ENCODE results near the gene GARIN5B.

Gene GARIN5B

DNA sequence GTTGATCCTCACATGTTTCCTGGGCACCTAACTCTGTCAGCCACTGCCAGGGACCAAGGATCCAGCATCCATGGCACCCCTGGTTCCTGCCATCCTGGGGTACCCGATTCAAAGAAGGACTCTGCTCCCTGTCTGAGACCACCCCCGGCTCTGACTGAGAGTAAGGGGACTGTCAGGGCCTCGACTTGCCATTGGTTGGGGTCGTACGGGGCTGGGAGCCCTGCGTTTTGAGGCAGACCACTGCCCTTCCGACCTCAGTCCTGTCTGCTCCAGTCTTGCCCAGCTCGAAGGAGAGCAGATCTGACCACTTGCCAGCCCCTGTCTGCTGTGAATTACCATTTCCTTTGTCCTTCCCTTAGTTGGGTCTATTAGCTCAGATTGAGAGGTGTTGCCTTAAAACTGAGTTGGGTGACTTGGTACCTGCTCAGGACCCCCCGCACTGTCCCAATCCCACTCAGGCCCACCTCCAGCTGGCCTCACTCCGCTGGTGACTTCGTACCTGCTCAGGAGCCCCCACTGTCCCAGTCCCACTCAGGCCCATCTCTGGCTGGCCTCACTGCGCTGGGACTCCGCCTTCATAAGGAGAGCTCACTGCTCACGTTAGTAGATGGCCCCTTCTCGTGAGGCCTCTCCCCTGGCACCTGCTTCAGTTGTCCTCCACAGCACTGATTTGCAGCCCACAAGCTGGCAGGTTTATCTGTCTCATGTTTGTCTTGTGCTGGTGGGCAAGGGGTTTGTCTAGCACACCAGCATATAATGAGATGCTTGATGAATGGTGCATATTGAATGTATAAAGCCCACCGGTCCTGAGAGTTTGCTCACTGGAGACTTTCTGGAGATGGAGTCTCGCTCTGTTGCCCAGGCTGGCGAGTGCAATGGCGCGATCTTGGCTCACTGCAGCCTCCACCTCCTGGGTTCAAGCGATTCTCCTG is 26.6 kb upstream of the GARIN5B start:
- no peak for DNase-seq (ENCODE audit: low read depth)

DNA sequence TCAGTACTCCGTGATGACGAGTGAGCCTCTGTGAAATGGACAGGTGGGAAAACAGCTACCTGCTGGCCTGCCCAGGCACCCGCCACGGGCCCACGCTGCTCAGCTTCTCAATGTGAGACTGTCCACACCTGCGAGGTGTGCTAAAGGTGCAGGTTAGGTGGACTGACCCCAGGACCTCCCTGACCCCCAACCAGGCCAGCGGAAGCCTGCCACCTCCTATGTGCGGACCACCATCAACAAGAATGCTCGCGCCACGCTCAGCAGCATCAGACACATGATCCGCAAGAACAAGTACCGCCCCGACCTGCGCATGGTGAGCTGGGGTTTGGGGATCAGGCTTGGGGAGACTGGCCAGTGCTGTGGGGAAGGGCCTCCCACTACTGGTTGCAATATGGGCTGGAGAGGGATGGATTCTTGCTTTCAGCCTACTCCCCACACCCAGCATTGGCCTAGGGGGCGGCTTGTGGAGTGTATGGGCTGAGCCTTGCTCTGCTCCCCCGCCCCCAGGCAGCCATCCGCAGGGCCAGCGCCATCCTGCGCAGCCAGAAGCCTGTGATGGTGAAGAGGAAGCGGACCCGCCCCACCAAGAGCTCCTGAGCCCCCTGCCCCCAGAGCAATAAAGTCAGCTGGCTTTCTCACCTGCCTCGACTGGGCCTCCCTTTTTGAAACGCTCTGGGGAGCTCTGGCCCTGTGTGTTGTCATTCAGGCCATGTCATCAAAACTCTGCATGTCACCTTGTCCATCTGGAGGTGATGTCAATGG is 24.9 kb upstream of the GARIN5B start:
- no peak for DNase-seq (ENCODE audit: low read depth)

DNA sequence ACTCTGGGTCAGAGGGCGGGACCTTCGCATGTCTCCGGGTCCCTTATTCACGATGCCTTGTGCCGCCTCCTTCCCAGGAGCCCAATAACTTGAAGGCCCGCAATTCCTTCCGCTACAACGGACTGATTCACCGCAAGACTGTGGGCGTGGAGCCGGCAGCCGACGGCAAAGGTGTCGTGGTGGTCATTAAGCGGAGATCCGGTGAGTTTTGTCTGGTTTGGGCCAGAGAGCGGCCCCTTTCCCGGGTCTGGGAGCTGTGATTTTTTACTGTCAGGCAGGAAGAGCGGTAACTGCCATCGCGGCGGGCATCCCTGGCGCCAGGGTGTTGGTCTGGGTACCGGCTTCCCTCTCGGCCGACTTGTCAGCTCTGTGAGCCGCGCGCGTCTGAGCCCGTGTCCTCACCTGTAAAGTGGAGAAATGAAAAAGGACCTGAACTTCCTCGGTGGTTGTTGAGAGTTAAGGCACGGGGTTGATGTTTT is 23.5 kb upstream of the GARIN5B start:
- no peak for DNase-seq (ENCODE audit: low read depth)

DNA sequence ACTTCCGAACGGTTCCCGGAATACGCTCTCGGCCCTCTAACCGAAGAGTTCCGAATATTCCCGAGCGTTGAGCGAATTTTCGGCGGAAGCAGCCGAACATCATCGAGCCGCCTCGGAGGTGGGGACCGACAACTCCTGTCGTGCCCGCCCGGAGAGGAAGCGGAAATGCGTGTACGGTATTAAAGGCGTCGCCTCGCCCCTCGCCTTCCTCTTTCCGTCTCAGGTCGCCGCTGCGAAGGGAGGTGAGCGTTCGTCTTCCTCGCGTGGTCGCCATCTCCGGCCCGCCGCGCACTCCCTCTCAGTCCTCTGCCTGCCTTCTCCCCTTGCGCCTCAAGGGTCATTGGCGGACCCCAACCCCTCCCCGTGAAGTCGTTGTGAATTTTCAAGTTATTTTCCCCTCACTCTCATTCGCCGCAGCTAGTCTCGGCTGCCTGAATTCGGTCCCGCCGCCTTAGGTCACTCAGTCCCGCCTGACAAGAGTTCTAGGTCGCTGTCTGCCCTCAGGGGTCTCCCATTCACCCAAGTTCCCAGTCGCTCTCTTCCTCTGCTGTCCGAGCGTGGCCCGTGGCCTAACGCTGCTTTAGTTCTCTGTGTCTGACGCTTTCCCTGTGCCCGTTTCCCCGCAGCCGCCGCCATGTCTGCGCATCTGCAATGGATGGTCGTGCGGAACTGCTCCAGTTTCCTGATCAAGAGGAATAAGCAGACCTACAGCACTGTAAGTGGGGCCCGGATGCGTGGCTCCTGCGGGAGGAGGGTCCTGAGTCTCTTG is 22.8 kb upstream of the GARIN5B start, which contains the start of gene RPL28:
TSS of gene RPL28 (plus strand) at position 209 of the 769 bp plus-strand sequence. CDS start at position 635, 426 bp downstream.
- DNase-seq (ENCODE audit: low read depth) = peak; percentile 95

DNA sequence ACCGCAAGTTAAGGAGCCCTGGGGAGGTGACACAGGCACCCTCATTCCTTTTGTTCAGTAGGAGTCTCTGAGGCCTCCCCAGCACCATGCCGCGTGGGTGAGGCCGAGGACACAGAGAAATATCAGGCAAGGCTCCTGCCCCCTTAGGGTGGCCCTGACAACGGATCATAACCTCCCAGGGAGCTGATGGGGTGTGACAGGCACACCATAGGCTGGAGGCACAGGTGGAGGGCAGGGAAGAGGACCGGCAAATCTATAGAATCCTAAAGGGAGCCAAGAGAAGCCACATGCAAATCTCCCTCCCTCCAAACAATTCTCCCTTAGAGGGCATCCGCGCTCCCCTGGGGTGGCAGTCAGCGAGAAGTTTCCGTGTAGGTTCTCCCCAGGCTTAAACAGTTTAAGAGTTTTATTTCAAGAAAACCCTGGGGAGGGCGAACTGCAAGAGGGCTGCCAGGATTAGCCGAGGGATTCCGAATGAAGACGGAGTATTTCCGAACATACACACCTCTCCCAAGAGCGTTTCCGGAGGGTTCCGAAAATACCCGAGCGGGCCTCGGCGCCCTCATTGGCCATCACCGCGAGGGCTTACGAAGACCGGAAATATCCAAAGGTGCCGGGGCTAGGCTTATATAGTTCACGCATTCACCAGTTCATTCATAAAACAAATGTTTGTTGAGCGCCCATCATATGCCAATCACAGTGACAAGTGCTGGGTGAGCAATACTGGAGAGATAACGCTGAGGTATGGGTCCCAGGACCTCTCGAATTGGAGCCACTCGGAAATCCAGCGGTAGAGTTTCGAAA is 22.1 kb upstream of the GARIN5B start:
- DNase-seq (ENCODE audit: low read depth) = peak; percentile 88

DNA sequence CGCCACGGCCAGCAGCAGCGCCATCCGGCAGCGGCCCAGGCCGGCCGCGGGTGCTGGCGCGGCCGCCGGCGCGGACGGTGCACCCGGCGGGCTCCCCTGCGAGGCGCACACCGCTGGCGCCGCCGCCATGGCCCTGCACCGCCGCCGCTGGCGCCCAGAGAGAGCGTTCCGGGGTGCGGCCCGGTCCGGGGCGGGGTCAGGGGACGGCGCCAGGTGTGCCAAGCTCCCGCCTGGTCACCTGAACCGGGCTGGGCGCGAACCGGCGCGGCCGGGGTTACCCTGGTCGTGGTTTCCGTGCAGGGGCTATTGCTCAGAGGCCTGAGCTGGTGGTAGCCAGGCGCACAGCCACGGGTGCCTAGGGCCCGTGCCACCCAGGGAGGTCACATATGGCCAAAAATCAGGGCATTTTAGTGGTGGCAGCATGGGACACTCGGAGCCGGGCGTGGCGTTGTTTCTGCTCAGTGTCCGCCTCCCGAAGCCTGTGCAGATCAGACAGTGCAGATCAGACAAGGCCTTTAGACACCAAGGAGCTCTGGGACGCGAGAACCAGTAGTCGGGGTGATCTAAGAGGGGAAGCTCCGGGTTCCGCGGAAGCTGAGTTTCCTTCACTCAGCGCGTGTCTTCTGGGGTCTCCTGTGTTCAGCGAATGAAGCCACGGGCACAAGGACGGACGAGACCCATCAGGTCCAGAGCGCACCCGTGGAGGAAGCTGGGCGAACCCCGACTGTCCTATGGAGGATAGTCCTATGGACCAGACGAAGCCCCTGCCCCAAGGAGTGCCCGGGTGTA is 21.3 kb upstream of the GARIN5B start, which contains the start of gene TMEM238:
TSS of gene TMEM238 (minus strand) at position 162 of the 789 bp plus-strand sequence. CDS start at position 129, 33 bp downstream.
- DNase-seq (ENCODE audit: low read depth) = no peak

DNA sequence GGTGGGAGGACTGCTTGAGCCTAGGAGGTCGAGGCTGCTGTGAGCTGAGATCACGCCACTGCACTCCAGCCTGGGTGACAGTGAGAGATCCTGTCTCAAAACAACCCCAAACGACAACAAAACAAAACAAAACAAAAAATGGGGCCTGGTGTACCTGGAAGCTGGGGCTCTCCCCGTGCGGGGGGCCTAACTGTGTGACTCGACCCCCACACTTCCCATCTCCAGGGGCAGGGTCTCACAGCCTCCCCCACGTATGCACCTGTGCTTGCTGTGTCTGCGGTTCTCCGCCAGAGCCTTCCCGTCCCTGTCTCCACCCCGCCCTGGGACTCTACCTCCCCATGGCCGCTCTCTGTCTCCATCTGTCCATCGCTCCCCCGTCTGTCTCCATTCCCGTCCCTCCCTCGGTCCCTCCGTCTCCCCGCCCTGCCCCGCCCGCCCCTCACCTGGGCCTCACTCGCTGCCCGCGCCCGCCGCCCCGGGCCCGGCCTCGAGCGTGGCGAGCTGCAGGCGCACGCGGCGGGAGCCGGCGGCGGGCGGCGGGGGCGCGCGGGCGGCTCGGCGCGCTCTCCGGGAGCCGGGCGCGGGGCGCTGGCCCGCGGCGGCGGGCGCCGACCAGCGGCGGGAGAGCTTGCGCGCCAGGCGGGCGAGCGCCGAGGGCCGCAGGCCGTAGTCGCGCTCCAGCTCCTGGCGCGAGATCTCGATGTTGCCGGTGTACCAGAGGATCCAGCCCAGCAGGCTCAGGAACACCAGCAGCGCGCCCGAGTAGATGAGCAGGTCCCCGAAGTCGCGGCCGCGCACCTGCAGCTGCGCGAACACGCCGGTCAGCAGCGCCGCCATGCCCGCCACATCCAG is 20.4 kb upstream of the GARIN5B start:
- no peak for DNase-seq (ENCODE audit: low read depth)

DNA sequence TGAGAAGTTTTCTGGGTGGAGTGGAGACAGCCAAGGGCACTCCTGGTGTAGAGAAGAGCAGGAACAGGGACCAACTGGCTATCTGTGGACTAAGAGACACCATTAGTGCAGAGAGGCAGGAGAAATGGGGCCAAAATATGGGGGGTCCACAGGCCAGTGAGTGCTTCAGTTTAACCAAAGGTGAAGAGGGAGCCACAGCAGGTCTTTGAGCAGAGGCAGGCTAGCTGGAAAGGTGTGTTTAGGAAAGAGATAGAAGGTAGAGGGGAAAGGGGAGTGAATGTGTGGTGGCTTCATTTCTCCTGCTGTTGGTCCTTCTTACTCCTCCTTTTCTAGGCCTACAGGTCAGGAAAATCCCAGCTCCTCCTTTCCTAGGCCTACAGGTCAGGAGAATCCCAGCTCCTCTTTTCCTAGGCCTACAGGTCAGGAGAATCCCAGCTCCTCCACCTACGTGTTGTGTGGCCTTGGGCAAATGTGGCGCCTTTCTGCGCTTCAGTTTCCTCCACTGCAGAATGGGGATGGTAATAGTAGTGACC is 19.5 kb upstream of the GARIN5B start:
- no peak for DNase-seq (ENCODE audit: low read depth)

DNA sequence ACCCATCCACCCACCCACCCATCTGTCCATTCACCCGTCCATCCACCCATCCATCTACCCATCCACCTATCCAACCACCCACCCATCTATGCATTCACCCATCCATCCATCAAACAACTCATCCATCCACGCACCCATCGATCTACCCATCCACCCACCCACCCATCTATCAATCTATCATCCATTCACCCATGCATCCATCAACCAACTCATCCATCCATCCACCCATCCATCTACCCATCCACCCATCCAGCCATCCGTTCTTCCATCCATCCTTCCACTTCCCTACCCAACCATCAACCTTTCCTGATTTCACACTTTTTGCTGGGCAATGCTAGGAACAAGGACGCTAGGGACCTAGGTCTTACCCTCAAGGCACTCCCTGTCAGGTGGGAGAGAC is 19.0 kb upstream of the GARIN5B start:
- no peak for DNase-seq (ENCODE audit: low read depth)

DNA sequence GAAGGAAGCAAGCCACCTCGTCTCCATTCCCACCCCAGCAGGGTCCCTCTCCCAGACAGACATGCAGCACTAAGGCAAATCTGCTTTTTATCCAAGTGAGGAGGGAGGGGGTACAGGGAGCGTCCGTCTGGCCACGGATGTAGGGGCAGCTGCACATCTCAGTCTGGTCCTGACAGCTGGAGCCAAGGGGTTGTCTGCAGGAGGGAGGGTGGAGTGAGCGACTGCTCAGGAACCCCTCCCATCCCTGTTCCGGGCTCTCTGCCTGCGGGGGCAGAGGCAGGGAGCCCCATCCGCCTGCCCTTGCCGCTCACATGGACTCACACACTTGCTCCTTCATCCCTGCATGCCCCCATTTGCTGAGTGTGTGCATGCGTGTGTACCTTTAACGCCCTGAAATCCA is 16.1 kb upstream of the GARIN5B start:
- DNase-seq (ENCODE audit: low read depth) = no peak

DNA sequence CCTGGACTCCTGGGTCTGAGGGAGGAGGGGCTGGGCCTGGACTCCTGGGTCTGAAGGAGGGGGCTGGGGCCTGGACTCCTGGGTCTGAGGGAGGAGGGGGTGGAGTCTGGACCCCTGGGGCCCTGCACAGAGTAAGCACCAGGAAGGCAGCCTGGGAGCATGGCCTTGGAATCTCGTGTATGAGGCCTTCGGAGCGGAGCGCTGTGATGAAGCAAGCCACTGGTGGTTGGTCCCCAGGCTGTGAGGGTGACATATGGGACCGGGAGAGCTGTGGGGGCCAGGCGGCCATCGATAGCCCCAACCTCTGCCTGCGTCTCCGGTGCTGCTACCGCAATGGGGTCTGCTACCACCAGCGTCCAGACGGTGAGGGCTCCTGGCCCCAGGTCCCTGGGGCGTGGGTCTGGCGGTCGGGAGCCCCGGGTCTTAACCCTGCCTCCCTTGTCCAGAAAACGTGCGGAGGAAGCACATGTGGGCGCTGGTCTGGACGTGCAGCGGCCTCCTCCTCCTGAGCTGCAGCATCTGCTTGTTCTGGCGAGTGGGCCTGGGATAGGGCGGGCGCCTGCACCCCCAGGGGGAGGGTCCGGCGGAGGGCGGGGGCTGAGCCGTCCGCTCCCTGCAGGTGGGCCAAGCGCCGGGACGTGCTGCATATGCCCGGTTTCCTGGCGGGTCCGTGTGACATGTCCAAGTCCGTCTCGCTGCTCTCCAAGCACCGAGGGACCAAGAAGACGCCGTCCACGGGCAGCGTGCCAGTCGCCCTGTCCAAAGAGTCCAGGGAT is 14.5 kb upstream of the GARIN5B start:
- DNase-seq (ENCODE audit: low read depth) = no peak

DNA sequence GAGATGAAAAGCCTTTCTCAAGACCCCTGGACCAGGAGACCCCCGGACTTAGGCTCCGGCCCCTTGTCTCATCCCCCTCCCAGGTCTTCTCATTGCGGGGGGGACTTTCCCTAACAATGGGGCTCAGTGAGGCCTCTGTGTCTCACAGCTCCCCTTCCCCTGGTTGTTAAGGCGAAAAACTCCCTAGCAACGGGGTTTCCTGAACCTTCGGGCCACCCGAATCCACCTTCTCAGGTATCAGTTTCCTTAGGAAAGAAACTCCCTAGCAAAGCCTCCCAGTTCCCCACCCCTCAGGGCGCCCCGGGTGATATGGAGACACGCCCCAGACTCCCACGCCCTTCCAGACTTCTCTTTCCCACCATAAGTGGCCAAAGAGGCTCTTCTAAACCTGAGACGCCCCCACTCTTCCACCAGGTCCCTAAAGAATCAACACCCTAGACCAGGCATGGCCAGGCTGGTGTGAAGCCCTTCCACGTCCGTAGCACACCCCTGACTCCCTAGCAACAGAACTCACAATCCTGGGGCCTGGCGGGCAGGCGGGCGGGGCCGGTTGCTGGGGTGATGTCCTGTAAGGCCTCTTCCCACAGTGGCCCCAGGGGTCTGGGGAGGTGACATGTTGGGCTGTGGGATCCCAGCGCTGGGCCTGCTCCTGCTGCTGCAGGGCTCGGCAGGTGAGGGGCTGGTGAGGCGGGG is 13.3 kb upstream of the GARIN5B start, which contains the start of gene TMEM190:
TSS of gene TMEM190 (plus strand) at position 586 of the 693 bp plus-strand sequence. CDS start at position 614, 28 bp downstream.
- DNase-seq (ENCODE audit: low read depth) = no peak

DNA sequence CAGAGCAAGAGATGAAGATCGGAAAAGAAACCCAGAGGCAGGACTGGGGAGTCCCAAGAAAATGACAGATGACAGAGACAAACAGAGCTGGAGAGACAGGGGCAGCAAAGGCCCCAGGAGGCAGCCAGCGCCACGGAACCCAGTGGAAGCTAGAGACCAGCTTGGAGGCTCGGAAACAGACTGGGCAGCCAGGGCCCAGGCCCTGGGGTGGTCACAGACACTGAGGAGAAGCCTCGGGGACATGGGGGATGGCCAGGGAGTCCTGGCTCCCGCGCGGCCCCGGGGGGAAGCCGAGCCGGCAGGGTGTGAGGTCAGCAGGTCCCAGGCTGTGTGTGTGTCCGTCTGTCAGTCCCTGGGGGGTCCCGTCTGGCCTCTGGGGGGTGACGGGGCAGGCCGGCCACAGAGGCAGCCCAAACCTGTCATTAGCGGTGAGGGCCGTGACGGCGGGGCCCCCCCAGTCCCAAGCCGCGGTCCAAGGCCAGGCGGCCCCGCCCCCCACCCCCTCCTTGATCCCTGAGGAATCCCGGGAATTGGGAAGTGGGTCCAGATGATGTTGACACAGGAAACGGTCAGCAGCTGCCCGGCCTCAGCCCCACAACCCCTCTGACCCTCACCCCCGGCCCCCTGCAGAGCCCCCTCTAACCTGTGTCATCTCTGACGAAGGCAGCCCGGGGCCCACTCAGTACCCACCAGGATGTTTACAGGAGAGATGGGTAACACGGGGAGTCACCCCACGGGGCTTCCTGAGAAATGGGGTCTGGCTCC is 11.1 kb upstream of the GARIN5B start:
- DNase-seq (ENCODE audit: low read depth) = no peak

DNA sequence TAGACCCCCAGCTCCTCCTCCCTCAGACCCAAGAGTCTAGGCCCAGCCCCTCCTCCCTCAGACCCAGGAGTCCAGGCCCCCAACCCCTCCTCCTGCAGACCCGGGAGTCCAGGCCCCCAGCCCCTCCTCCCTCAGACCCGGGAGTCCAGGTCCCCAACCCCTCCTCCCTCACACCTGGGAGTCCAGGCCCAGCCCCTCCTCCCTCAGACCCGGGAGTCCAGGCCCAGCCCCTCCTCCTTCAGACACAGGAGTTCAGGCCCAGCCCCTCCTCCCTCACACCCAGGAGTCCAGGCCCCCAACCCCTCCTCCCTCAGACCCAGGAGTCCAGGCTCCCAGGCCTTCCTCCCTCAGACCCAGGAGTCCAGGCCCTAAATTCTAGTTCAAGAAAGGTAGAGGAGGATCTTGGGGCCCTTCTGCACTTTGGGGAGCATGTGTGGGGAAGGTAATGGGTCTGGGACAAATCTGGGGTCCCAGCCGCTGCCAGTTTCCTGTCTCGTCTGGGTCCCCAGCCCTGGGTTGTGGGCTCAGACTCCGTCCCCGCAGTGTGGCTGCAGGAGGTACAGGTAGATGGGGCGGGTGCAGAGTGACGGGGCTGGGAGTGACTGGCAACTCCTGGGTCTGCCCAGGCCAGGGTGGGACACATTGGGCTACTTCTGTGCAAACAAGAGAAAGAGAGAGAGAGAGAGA is 10.4 kb upstream of the GARIN5B start:
- DNase-seq (ENCODE audit: low read depth) = no peak

DNA sequence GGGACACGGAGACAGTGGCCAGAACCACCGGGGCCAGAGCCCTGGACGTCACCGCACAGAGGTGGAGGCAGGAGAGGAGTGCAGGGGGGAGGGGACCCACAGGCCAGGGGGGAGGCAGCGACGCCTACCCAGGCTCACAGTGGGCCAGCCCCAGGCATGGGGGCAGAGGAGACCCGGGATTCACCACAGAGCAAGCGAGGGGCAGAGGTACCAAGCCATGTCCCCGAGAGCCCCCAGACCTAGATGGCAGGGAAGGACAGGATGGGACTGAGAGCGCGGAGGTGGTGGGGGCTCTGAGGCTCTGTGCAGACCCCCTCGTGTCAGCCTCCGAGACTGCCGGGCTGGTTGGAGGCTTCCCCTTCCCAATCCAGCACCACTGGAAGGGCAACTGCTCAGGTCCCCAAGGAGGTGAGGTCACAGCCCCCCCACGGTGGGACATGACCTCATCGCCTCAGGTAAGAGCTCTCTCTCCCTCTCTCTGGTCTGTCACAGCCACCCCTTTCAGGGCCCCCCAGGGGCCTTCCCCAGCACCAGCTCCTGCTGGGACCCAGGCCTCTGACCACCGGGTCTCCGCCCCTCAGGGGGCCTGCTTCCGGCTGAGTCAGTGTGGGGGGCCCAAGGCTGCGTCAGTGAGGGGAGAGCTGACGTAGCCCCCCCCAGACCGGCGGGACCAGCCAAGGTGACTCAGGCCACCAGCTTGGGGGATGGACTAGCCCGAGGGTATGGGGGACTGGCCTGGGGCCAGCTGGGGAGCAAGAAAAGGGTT is 9.4 kb upstream of the GARIN5B start:
- no peak for DNase-seq (ENCODE audit: low read depth)

All from activated T-helper 1 cell treated with Interleukin-2 at 50 U/mL for 16 hours (primary cell).